DND-41 (cell line): ENCODE results near the gene XRN1.

Experiments used
- ATAC-seq: fragments of 200-7000 bp; cut with Tn5 transposase; 3 replicates; pipeline ENCODE4 v1.9.1; 2021; ENCODE audit warnings: low read depth; ENCODE audit not compliant: insufficient read depth
- DNase-seq: peaks from one replicate; pipeline ENCODE4 v3.0.0-alpha.2; 2020
- H2AFZ ChIP-seq: 2 replicates; pipeline ENCODE4 v1.6.0; 2012; ENCODE audit warnings: low read depth, low read length
- H3K27ac ChIP-seq: 2 replicates; pipeline ENCODE4 v1.5.1; 2012; ENCODE audit warnings: low read length, inconsistent platforms
- H3K27me3 ChIP-seq: fragments of 200-600 bp; sonication (generic); 2 replicates; pipeline ENCODE4 v1.6.0; 2012; ENCODE audit warnings: low read length, mild to moderate bottlenecking, inconsistent platforms; ENCODE audit not compliant: insufficient read depth, poor library complexity
- H3K36me3 ChIP-seq: 2 replicates; pipeline ENCODE4 v1.5.1; 2012; ENCODE audit warnings: low read length, inconsistent platforms; ENCODE audit not compliant: insufficient read depth
- H3K4me1 ChIP-seq: 2 replicates; pipeline ENCODE4 v1.5.1; 2012; ENCODE audit warnings: mild to moderate bottlenecking, low read length; ENCODE audit not compliant: insufficient read depth
- H3K4me2 ChIP-seq: 2 replicates; pipeline ENCODE4 v1.6.0; 2012; ENCODE audit warnings: mild to moderate bottlenecking, moderate library complexity, low read length, inconsistent platforms; ENCODE audit not compliant: insufficient read depth
- H3K4me3 ChIP-seq, 2 experiments: fragments of 200-600 bp in 1 of 2; shearing (Covaris generic) in 1 of 2; 2 replicates each; pipeline ENCODE4 v1.5.1; 2012 to 2016; ENCODE audit warnings: inconsistent platforms in 2 of 2, low read length in 2 of 2, mild to moderate bottlenecking in 2 of 2, low read depth in 1 of 2, moderate library complexity in 1 of 2
- H3K79me2 ChIP-seq: 2 replicates; pipeline ENCODE4 v1.6.0; 2012; ENCODE audit warnings: low read length, inconsistent platforms; ENCODE audit not compliant: insufficient read depth
- H3K9ac ChIP-seq: 2 replicates; pipeline ENCODE4 v1.6.0; 2012; ENCODE audit warnings: low read depth, mild to moderate bottlenecking, inconsistent platforms, low read length, moderate library complexity
- H3K9me3 ChIP-seq: 2 replicates; pipeline ENCODE4 v1.5.1; 2012; ENCODE audit warnings: low read length, moderate library complexity, mild to moderate bottlenecking, inconsistent platforms; ENCODE audit not compliant: insufficient read depth, severe bottlenecking
- H4K20me1 ChIP-seq: 2 replicates; pipeline ENCODE4 v1.6.0; 2012; ENCODE audit warnings: low read length; ENCODE audit not compliant: insufficient read depth
- EZH2 ChIP-seq: IDR thresholded peaks from 3 replicates; pipeline ENCODE4 v1.6.1; 2012; ENCODE audit warnings: borderline replicate concordance, low read depth, mild to moderate bottlenecking, moderate library complexity, low read length, inconsistent platforms; ENCODE audit not compliant: severe bottlenecking
- TF ChIP-seq, protein P1 (sequence below): IDR thresholded peaks from 2 replicates; pipeline ENCODE4 v1.5.1; 2012; ENCODE audit warnings: borderline replicate concordance, low read length, moderate library complexity, mild to moderate bottlenecking; ENCODE audit not compliant: poor library complexity, severe bottlenecking; ENCODE audit errors: extremely low read depth

Gene XRN1

GRCh38 chr3:142273501-142273900 lies 174.3 kb downstream of the XRN1 start:
- DNase-seq = no peak
- no peak overlapping the region for H3K27ac ChIP-seq
- H3K4me3 ChIP-seq = no peak overlapping the region
- no peaks in the 10 kb centered on the region for H3K9me3 ChIP-seq
- no peaks in the 10 kb centered on the region for H3K27me3 ChIP-seq
- no peak overlapping the region for H3K4me2 ChIP-seq
- no peaks in the 10 kb centered on the region for H3K36me3 ChIP-seq
- TF ChIP-seq, protein P1, sequence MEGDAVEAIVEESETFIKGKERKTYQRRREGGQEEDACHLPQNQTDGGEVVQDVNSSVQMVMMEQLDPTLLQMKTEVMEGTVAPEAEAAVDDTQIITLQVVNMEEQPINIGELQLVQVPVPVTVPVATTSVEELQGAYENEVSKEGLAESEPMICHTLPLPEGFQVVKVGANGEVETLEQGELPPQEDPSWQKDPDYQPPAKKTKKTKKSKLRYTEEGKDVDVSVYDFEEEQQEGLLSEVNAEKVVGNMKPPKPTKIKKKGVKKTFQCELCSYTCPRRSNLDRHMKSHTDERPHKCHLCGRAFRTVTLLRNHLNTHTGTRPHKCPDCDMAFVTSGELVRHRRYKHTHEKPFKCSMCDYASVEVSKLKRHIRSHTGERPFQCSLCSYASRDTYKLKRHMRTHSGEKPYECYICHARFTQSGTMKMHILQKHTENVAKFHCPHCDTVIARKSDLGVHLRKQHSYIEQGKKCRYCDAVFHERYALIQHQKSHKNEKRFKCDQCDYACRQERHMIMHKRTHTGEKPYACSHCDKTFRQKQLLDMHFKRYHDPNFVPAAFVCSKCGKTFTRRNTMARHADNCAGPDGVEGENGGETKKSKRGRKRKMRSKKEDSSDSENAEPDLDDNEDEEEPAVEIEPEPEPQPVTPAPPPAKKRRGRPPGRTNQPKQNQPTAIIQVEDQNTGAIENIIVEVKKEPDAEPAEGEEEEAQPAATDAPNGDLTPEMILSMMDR = no peak
- TF ChIP-seq EZH2 = no peak
- no peaks in the 10 kb centered on the region for H3K79me2 ChIP-seq
- H4K20me1 ChIP-seq = no peaks in the 10 kb centered on the region
- H3K9ac ChIP-seq = no peak overlapping the region
- no peak for ATAC-seq
- peak overlapping the region; percentile 30; the same call in 1 of the 2 replicates for H2AFZ ChIP-seq
- peaks cover 5% of the 10 kb centered on the region; the same call in 1 of the 2 replicates for H3K4me1 ChIP-seq

DNA sequence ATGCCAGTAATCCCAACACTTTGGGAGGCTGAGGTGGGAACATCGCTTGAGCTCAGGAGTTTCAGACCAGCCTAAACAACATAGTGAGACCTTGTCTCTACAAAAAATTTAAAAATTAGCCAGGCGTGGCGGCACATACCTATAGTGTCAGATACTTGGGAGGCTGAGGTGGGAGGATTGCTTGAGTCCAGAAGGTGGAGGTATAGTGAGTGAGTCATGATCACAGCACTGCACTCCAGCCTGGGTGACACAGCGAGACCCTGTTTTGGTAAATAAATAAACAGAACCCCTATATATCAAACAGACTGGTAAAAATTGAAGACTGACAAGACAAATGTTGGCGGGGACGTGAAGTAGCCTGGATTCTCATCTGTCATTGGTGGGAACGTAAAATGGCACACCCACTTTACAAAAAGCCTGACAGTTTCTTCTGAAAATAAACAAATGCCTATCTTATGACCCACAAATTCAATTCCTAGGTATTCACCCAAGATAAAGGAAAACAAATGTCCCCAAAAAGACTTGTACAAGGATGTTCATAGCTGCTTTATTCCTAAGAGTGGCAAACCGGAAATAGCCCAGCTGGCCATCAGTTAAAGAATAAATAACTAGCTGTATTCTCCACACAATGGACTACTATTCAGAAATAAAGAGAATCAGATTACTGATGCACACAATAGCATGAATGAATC lies 175.5 kb downstream of the XRN1 start:
- H3K4me3 ChIP-seq = no peak overlapping the region
- H2AFZ ChIP-seq = no peak overlapping the region
- no peak overlapping the region for H3K27ac ChIP-seq
- H3K36me3 ChIP-seq = no peaks in the 10 kb centered on the region
- no peak for DNase-seq
- no peak for TF ChIP-seq EZH2
- TF ChIP-seq, protein P1 = no peak
- H3K9ac ChIP-seq = no peak overlapping the region
- H3K4me1 ChIP-seq = peaks cover 5% of the 10 kb centered on the region; the same call in 1 of the 2 replicates
- no peaks in the 10 kb centered on the region for H3K9me3 ChIP-seq
- ATAC-seq = no peak
- no peaks in the 10 kb centered on the region for H3K27me3 ChIP-seq
- H3K4me2 ChIP-seq = no peak overlapping the region
- no peaks in the 10 kb centered on the region for H4K20me1 ChIP-seq
- no peaks in the 10 kb centered on the region for H3K79me2 ChIP-seq

- peaks cover 5% of the 10 kb centered on the region; the same call in 1 of the 2 replicates for H3K4me1 ChIP-seq
- DNase-seq (no peak), ATAC-seq (peak; percentile 48; the same call in 1 of the 3 replicates)
- no peaks in the 10 kb centered on the region for H3K27me3 ChIP-seq
- no peak overlapping the region for H3K9ac ChIP-seq
- no peak overlapping the region for H3K27ac ChIP-seq
- TF ChIP-seq EZH2 = no peak
- TF ChIP-seq, protein P1 = no peak
- H3K36me3 ChIP-seq = no peaks in the 10 kb centered on the region
- H3K4me2 ChIP-seq = no peak overlapping the region
- no peaks in the 10 kb centered on the region for H3K79me2 ChIP-seq
- no peak overlapping the region for H3K4me3 ChIP-seq
- H4K20me1 ChIP-seq = no peaks in the 10 kb centered on the region
- H2AFZ ChIP-seq = no peak overlapping the region
- H3K9me3 ChIP-seq = no peaks in the 10 kb centered on the region
Observed at GRCh38 chr3:142270407-142270806, 177.4 kb downstream of the XRN1 start.

- H3K27me3 ChIP-seq = no peaks in the 10 kb centered on the region
- no peaks in the 10 kb centered on the region for H4K20me1 ChIP-seq
- H3K9me3 ChIP-seq = no peaks in the 10 kb centered on the region
- peaks cover 5% of the 10 kb centered on the region; the same call in 1 of the 2 replicates for H3K4me1 ChIP-seq
- H3K27ac ChIP-seq = no peak overlapping the region
- no peaks in the 10 kb centered on the region for H3K79me2 ChIP-seq
- DNase-seq = no peak
- H3K36me3 ChIP-seq = no peaks in the 10 kb centered on the region
- ATAC-seq = no peak
- H3K4me2 ChIP-seq = no peak overlapping the region
- TF ChIP-seq EZH2 = no peak
- TF ChIP-seq, protein P1 = no peak
- no peak overlapping the region for H3K9ac ChIP-seq
- no peak overlapping the region for H3K4me3 ChIP-seq
- H2AFZ ChIP-seq = 0 out of 2 replicates have a peak overlapping the region, but pooled peaks have one; percentile 18
Observed at GRCh38 chr3:142269767-142270166, 178.1 kb downstream of the XRN1 start.
